Upper lobe of left lung (tissue), 6 donors: ENCODE results near the gene AHSG. TPM values are rescaled to one million over a fixed set of nuclear protein-coding genes. Genes with fewer than 3 reads are reported as not detected.

ENCODE experiments used
- ATAC-seq, 2 donors: fragments of 200-7000 bp; cut with Tn5 transposase; one replicate each; pipeline ENCODE4 v1.9.1; 2022; ENCODE audit warnings: mild to moderate bottlenecking in 2 of 2, moderate library complexity in 2 of 2; ENCODE audit not compliant: low FRiP score in 2 of 2
- DNase-seq, 2 donors: peaks; one replicate each; pipeline ENCODE4 v3.0.0-alpha.2; 2019 to 2020
- H3K27ac ChIP-seq, 4 donors: fragments of 200-600 bp; sonication (generic); one replicate each; pipeline ENCODE4 v1.5.1; 2016 to 2019
- H3K27me3 ChIP-seq, 4 donors: fragments of 200-600 bp; sonication (generic); one replicate each; pipeline ENCODE4 v1.5.1; 2017 to 2019
- H3K36me3 ChIP-seq, 4 donors: fragments of 200-600 bp; sonication (generic); one replicate each; pipeline ENCODE4 v1.5.1; 2016 to 2019
- H3K4me1 ChIP-seq, 4 donors: fragments of 200-600 bp; sonication (generic); one replicate each; pipeline ENCODE4 v1.5.1; 2018 to 2019
- H3K4me3 ChIP-seq, 4 donors: fragments of 200-600 bp; sonication (generic); one replicate each; pipeline ENCODE4 v1.5.1; 2017 to 2019; ENCODE audit warnings: mild to moderate bottlenecking in 2 of 4, moderate library complexity in 1 of 4
- H3K9me3 ChIP-seq, 4 donors: fragments of 200-600 bp; sonication (generic); one replicate each; pipeline ENCODE4 v1.5.1; 2018 to 2019
- CTCF ChIP-seq, 6 experiments: fragments of 450-650 bp in 4 of 6; fragments of 200-600 bp in 2 of 6; sonication (generic) in 2 of 6; IDR thresholded peaks; one replicate each; pipeline ENCODE4 v1.5.1; 2016 to 2019; ENCODE audit warnings: antibody characterized with exemption in 6 of 6
- EP300 ChIP-seq, 4 donors: sonication (generic); formaldehyde crosslinking; IDR thresholded peaks; one replicate each; pipeline ENCODE4 v1.5.1; 2017; ENCODE audit warnings: antibody characterized with exemption in 4 of 4, control low read depth in 2 of 4
- POLR2A ChIP-seq, 4 donors: fragments of 450-650 bp; IDR thresholded peaks; one replicate each; pipeline ENCODE4 v1.5.1; 2016 to 2017; ENCODE audit warnings: antibody characterized with exemption in 4 of 4, mild to moderate bottlenecking in 2 of 4
- POLR2AphosphoS5 ChIP-seq, 2 donors: sonication (generic); formaldehyde crosslinking; IDR thresholded peaks; one replicate each; pipeline ENCODE4 v1.5.1; 2017; ENCODE audit warnings: antibody characterized with exemption in 2 of 2
- WGBS, 2 donors: methylation state at CpG; one replicate each; pipeline ENCODE4 v1.1.5; 2017 to 2018; 5-methylcytosine and 5-hydroxymethylcytosine counted together
- total RNA-seq, 6 donors: library from RNA; depleted of rRNA in 4 of 6; stranded (reverse); fragments of >200 nt in 4 of 6; gene quantifications; one replicate each; pipeline versions ENCODE4 v1.1.0 to v1.2.1, GENCODE V29; 2016 to 2021
- donor health status: DM: no; HTN: no; CAD: no; lungs with moderate emphysema.
- donor health status: DM: no; HTN: yes; CAD: no; lungs with severe emphysema.

The AHSG gene
- total RNA-seq, 6 donors from 2014 or later = 1.1 to 1.5 TPM; not detected in 4

DNA sequence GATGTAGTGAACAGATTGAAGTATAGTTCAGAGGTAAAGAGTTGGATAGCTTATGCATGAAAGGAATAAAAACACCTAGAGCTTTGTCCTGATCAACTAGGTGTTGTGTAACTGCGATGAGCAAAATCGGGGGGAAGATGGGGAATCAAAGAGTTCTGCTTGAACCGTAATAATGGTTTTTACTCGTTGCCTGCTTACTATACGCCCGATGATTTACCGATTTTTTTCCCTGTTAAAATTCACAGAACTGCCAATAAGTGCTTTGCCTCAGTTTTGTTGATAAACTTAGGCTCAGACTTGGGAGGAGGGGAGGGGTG, 43.1 kb upstream of the AHSG start:
- DNase-seq = no peak
- peaks cover 26 to 53% (median 36%) of the 10 kb centered on the region in 4 donors for H3K4me1 ChIP-seq

DNA sequence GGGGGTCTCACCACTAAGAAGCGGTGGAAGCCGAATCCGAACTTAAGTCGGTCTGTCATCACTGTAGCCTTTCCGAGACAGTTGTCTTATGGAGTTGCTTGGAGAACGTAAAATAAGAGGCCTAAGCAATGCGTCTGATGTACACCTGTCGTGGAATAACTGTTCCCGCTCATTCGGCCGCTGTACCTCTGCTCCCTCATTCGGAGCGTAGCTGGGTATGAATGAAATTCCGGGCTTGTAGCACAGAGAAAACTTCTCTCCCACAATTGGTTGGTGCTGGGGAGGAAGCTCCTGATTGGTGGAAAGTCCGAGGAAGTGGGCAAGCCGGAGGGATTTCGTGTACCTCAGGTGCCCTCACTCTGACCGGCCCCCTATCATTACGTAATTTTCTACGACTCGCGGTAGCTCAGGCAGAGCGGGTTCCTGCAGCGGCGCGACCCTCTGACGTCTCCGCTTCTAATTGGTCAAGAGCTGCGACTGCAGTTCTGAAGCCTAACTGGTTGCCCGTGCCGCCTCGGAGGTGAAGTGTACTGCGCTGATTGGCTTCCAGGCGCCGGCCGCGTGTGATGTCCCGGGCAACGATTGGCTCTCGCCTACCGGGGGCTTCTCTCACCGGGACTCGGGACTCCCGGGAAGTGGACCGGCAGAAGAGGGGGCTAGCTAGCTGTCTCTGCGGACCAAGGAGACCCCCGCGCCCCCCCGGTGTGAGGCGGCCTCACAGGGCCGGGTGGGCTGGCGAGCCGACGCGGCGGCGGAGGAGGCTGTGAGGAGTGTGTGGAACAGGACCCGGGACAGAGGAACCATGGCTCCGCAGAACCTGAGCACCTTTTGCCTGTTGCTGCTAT, 42.5 kb upstream of the AHSG start, which contains the start of gene DNAJB11:
DNAJB11 (plus strand) TSS at position 625 of the 845 bp plus-strand sequence; CDS start at position 803, 178 bp downstream.
- peak; percentile 96 to 97 for ATAC-seq
- 0 to 2% methylated on average over 15 to 47 of the region's 59 CpGs for WGBS, 2 donors
- DNase-seq = peak; percentile 96 to 100
- Histone ChIP-seq H3K9me3 (no peaks in the 10 kb centered on the region), H3K36me3 (peaks cover 0 to 29% (median 0%) of the 10 kb centered on the region in 4 donors), H3K4me3 (peak within 1 kb of the TSS; percentile 75 to 96 (median 92)), H3K27me3 (no peaks in the 10 kb centered on the region), H3K4me1 (peaks cover 26 to 50% (median 36%) of the 10 kb centered on the region in 4 donors), H3K27ac (peak within 1 kb of the TSS; percentile 93 to 99 (median 94))
- peak in 3 of 4 donors; percentile 37 to 87 (median 78) for TF ChIP-seq POLR2A (IDR thresholded peaks at IDR 0.05)
- TF ChIP-seq EP300 (IDR thresholded peaks at IDR 0.05) = no peak
- peak; percentile 69 to 78 for TF ChIP-seq POLR2AphosphoS5 (IDR thresholded peaks at IDR 0.05)
- TF ChIP-seq CTCF (IDR thresholded peaks at IDR 0.05) = peak in 2 of 6 experiments; percentile 14 to 25

More for the DNA sequence above, 43.1 kb upstream of the AHSG start:
- Histone ChIP-seq H3K4me3 (peak overlapping the region; percentile 42 to 93 (median 84)), H3K36me3 (peaks cover 0 to 23% (median 0%) of the 10 kb centered on the region in 4 donors), H3K27me3 (no peaks in the 10 kb centered on the region), H3K9me3 (no peaks in the 10 kb centered on the region), H3K27ac (peak overlapping the region; percentile 73 to 99 (median 94))
- ATAC-seq = no peak
- no peak for TF ChIP-seq EP300 (IDR thresholded peaks at IDR 0.05)
- WGBS, 2 donors = 6 to 9% methylated on average over 7 of the region's 7 CpGs

DNA sequence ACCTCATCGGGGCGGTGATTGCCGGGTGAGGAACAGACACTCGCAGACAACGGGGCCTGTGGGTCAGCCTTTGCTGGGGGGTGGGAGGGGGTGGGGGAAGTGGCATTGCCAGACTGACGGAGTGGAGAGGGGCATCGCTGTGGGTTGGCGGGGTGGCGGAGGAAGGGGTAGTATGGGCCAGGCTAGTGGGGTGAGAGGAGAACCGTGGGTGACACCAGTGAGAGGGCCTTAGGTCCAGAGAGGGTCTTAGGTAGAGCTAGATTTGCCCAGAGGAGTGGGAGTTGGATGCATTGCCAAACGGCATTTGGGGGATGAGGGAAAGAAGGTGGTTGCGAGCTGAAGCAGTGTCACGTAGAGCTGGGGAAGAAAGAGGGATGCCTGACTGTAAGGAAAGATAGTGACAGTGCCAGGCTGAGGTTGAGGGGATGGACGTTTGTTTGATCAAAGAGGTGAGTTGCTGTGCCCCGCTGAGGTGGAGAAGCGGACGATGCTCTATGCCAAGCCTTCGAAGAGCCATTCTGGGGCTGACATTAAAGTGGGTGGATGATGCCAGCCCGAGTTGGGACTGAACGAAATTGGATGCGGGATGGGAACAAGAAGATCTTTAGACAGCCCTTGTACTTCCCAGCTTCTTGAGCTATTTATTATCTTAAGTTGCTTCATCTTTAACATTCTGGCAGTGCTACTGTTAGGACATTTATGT, 41.8 kb upstream of the AHSG start:
- Histone ChIP-seq H3K4me1 (peaks cover 21 to 45% (median 30%) of the 10 kb centered on the region in 4 donors), H3K27me3 (no peaks in the 10 kb centered on the region), H3K9me3 (no peaks in the 10 kb centered on the region), H3K27ac (peak overlapping the region; percentile 93 to 99 (median 94)), H3K4me3 (peak overlapping the region; percentile 75 to 96 (median 92)), H3K36me3 (peaks cover under 1 to 37% (median 5%) of the 10 kb centered on the region in 4 donors)
- no peak for DNase-seq
- ATAC-seq = no peak
- WGBS, 2 donors = 9 to 10% methylated on average over 21 of the region's 21 CpGs
- TF ChIP-seq POLR2AphosphoS5 (IDR thresholded peaks at IDR 0.05) (no peak), EP300 (IDR thresholded peaks at IDR 0.05) (no peak), CTCF (IDR thresholded peaks at IDR 0.05) (no peak), POLR2A (IDR thresholded peaks at IDR 0.05) (no peak)

DNA sequence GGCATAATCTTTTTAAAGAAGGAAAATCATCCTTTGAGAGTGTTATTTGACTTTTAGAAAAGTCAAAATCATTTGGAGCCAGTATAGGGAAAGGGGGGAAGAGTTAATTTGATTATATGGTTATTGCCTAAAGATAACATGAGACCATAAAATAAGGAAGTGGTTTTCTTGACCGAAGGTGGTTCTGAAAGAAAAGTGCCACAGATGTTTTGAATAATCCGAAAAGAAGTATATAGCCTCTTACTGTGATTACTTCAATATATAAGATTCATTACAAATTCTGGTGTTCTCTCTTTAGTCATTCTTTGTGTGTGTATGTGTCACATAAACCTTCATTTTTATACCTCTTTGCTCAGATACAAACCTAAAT, 41.2 kb upstream of the AHSG start:
- Histone ChIP-seq H3K27ac (no peak overlapping the region), H3K27me3 (no peaks in the 10 kb centered on the region), H3K4me1 (peaks cover 19 to 40% (median 26%) of the 10 kb centered on the region in 4 donors), H3K9me3 (no peaks in the 10 kb centered on the region), H3K36me3 (peaks cover 3 to 42% (median 9%) of the 10 kb centered on the region in 4 donors), H3K4me3 (peak overlapping the region in 3 of 4 donors; percentile 75 to 93 (median 92))
- 51 to 59% methylated on average over 2 of the region's 2 CpGs for WGBS, 2 donors
- DNase-seq (no peak), ATAC-seq (no peak)
- TF ChIP-seq POLR2AphosphoS5 (IDR thresholded peaks at IDR 0.05) (no peak), EP300 (IDR thresholded peaks at IDR 0.05) (no peak), CTCF (IDR thresholded peaks at IDR 0.05) (no peak), POLR2A (IDR thresholded peaks at IDR 0.05) (no peak)

DNA sequence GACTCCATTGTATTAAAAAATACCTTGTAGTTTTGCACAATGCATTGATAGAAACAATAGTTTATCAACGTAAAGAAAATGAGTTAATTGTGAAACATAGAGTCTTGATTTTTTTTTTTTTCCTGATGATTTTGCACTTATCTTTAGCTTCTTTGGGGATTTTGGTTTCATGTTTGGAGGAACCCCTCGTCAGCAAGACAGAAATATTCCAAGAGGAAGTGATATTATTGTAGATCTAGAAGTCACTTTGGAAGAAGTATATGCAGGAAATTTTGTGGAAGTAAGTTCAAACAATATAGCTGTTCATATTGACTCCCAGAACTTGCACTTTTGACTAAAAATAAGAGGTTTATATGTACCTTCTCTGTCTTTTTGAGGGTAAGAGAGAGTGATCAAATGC, 35.3 kb upstream of the AHSG start:
- WGBS, 2 donors = 71 to 84% methylated on average over 2 of the region's 2 CpGs
- DNase-seq (no peak), ATAC-seq (no peak)
- Histone ChIP-seq H3K27me3 (no peaks in the 10 kb centered on the region), H3K4me3 (no peak overlapping the region), H3K4me1 (peaks cover 0 to under 1% (median 0%) of the 10 kb centered on the region in 4 donors), H3K27ac (no peak overlapping the region), H3K36me3 (peaks cover 16 to 99% (median 46%) of the 10 kb centered on the region in 4 donors), H3K9me3 (no peaks in the 10 kb centered on the region)
- TF ChIP-seq POLR2AphosphoS5 (IDR thresholded peaks at IDR 0.05) = no peak
- no peak for TF ChIP-seq EP300 (IDR thresholded peaks at IDR 0.05)
- TF ChIP-seq POLR2A (IDR thresholded peaks at IDR 0.05) = no peak
- no peak for TF ChIP-seq CTCF (IDR thresholded peaks at IDR 0.05)
